ENCODE results near the gene DEUP1.

Gene DEUP1

DNA sequence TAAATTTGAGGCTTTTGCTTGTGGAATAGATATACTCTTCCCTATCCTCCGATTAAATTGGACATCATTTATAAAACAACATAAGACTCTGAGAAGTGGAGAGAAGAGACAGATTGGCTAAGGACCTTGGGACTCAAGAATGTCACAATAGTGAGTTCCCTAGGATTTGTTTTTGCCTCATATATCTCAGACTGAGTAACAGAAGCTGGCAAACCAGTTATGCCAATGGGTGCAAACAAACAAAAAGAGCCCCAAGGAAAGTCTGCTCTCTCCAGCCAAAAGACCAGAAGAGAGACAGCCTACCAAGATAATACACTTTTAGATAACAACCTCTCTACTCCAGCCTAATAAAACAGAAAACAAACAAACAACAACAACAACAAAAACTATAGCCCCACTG lies 28.9 kb downstream of the DEUP1 start:
- no peak for ATAC-seq
- TF ChIP-seq GLIS3 (CRISPR knock-in tag; IDR thresholded peaks at IDR 0.05) = no peak
- TF ChIP-seq SNAI2 (CRISPR knock-in tag; IDR thresholded peaks at IDR 0.05) = no peak
- TF ChIP-seq ZNF565 (CRISPR knock-in tag; conservative IDR thresholded peaks at IDR 0.05; ENCODE audit: low read depth) = no peak
- TF ChIP-seq ZFP3 (CRISPR knock-in tag; IDR thresholded peaks at IDR 0.05) = no peak
- TF ChIP-seq ZNF8 (CRISPR knock-in tag; IDR thresholded peaks at IDR 0.05) = no peak
- no peak for TF ChIP-seq POU6F1 (CRISPR knock-in tag; IDR thresholded peaks at IDR 0.05; ENCODE audit: borderline replicate concordance, low read depth)
- no peak for TF ChIP-seq BACH2 (CRISPR knock-in tag; IDR thresholded peaks at IDR 0.05; ENCODE audit: borderline replicate concordance)
- no peak for TF ChIP-seq ARNTL (CRISPR knock-in tag; IDR thresholded peaks at IDR 0.05; ENCODE audit: borderline replicate concordance, low read depth)
- TF ChIP-seq CREB5 (CRISPR knock-in tag; IDR thresholded peaks at IDR 0.05; ENCODE audit: low read depth) = no peak
- TF ChIP-seq TSHZ2 (CRISPR knock-in tag; IDR thresholded peaks at IDR 0.05) = no peak
- TF ChIP-seq OSR1 (CRISPR knock-in tag; IDR thresholded peaks at IDR 0.05) = no peak
- TF ChIP-seq TCF4 (CRISPR knock-in tag; IDR thresholded peaks at IDR 0.05; ENCODE audit: borderline replicate concordance) = no peak
- no peak for TF ChIP-seq RARB (CRISPR knock-in tag; IDR thresholded peaks at IDR 0.05)
- TF ChIP-seq ESRRG (CRISPR knock-in tag; IDR thresholded peaks at IDR 0.05) = no peak
- no peak for TF ChIP-seq TOX (CRISPR knock-in tag; IDR thresholded peaks at IDR 0.05; ENCODE audit: borderline replicate concordance)
- no peak for TF ChIP-seq ZNF70 (CRISPR knock-in tag; IDR thresholded peaks at IDR 0.05)
- TF ChIP-seq ZFP30 (CRISPR knock-in tag; IDR thresholded peaks at IDR 0.05) = no peak
- no peak for TF ChIP-seq CSRNP3 (CRISPR knock-in tag; IDR thresholded peaks at IDR 0.05)
- no peak for TF ChIP-seq ISL1 (CRISPR knock-in tag; IDR thresholded peaks at IDR 0.05)
- TF ChIP-seq PATZ1 (CRISPR knock-in tag; IDR thresholded peaks at IDR 0.05; ENCODE audit: borderline replicate concordance) = no peak

DNA sequence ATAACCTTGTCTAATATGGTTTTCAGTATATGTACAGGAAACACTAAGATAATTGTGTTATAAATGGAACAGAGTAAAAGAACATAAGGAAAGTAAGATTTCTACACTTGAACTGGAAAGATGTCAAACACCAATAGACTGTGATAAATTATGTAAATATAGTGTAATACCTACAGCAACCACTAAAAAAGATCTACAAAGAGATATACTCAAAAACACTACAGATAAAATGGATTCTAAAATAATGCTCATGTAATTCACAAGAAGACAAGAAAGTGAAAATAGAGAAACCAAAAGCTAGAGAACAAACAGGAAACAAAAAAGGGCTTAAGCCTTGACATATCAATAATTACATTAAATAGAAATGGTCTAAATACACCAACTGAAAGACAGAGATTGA lies 30.9 kb downstream of the DEUP1 start:
- no peak for ATAC-seq
- TF ChIP-seq RARB (CRISPR knock-in tag; IDR thresholded peaks at IDR 0.05) = no peak
- TF ChIP-seq BACH2 (CRISPR knock-in tag; IDR thresholded peaks at IDR 0.05; ENCODE audit: borderline replicate concordance) = no peak
- no peak for TF ChIP-seq ARNTL (CRISPR knock-in tag; IDR thresholded peaks at IDR 0.05; ENCODE audit: borderline replicate concordance, low read depth)
- no peak for TF ChIP-seq ZC3H10 (CRISPR knock-in tag; IDR thresholded peaks at IDR 0.05)
- TF ChIP-seq PATZ1 (CRISPR knock-in tag; IDR thresholded peaks at IDR 0.05; ENCODE audit: borderline replicate concordance) = no peak
- no peak for TF ChIP-seq TSHZ2 (CRISPR knock-in tag; IDR thresholded peaks at IDR 0.05)
- no peak for TF ChIP-seq ZFP3 (CRISPR knock-in tag; IDR thresholded peaks at IDR 0.05)
- no peak for TF ChIP-seq CREB5 (CRISPR knock-in tag; IDR thresholded peaks at IDR 0.05; ENCODE audit: low read depth)
- TF ChIP-seq CSRNP3 (CRISPR knock-in tag; IDR thresholded peaks at IDR 0.05) = no peak
